Prostate gland (tissue), 2 donors: ENCODE data around the gene MEA1.

ENCODE experiments used
- POLR2A ChIP-seq: fragments of 450-650 bp; IDR thresholded peaks from one replicate; pipeline ENCODE4 v1.6.1; 2016; ENCODE audit warnings: antibody characterized with exemption, mild to moderate bottlenecking
- POLR2AphosphoS5 ChIP-seq: sonication (generic); formaldehyde crosslinking; IDR thresholded peaks from one replicate; pipeline ENCODE4 v1.6.1; 2017; ENCODE audit warnings: antibody characterized with exemption
- TF ChIP-seq, protein P1 (sequence below), 4 experiments: fragments of 200-600 bp in 2 of 4; fragments of 450-650 bp in 2 of 4; sonication (generic) in 2 of 4; IDR thresholded peaks; 1 replicate in 3 of 4; 2 replicates in 1 of 4; pipeline ENCODE4 v1.5.1; 2016 to 2019; ENCODE audit warnings: antibody characterized with exemption in 4 of 4, mild to moderate bottlenecking in 2 of 4, moderate library complexity in 2 of 4

DNA sequence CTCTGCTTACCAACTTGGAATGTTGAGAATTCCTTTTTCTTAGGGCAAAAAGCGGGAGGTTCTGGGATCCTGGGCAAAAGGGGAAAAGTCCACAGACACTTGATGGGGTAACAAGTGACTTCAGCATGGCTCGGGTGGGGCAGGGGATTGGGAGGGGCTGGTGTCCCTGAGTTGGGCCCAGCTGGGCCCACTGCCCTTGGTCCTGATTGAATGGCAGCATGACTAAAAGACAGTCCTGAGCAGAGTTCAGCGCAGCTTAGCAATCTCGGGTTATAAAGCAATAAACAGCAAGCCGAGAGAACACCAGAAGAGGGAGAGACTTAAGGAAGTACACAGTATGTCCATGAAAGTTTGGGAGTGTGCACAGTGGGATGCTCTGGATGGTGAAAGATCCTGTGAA lies 23.8 kb downstream of the MEA1 start:
- TF ChIP-seq, protein P1, sequence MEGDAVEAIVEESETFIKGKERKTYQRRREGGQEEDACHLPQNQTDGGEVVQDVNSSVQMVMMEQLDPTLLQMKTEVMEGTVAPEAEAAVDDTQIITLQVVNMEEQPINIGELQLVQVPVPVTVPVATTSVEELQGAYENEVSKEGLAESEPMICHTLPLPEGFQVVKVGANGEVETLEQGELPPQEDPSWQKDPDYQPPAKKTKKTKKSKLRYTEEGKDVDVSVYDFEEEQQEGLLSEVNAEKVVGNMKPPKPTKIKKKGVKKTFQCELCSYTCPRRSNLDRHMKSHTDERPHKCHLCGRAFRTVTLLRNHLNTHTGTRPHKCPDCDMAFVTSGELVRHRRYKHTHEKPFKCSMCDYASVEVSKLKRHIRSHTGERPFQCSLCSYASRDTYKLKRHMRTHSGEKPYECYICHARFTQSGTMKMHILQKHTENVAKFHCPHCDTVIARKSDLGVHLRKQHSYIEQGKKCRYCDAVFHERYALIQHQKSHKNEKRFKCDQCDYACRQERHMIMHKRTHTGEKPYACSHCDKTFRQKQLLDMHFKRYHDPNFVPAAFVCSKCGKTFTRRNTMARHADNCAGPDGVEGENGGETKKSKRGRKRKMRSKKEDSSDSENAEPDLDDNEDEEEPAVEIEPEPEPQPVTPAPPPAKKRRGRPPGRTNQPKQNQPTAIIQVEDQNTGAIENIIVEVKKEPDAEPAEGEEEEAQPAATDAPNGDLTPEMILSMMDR (IDR thresholded peaks at IDR 0.05): no peak
- TF ChIP-seq POLR2AphosphoS5: no peak
- no peak for TF ChIP-seq POLR2A
